Astrocyte (in vitro differentiated cells and primary cell): Measurements from ENCODE around the gene NHLH1. TPM values are rescaled to one million over a fixed set of nuclear protein-coding genes. Genes with fewer than 3 reads are reported as not detected.

ENCODE experiments used
- DNase-seq: peaks from one replicate; pipeline ENCODE4 v3.0.0-alpha.2; 2010; ENCODE audit warnings: low read depth
- FAIRE-seq: peaks from 2 replicates; lab custom pipeline; 2011; peaks lifted over from hg19 to GRCh38; lab: Jason Lieb, UNC
- H2AFZ ChIP-seq: 2 replicates; pipeline ENCODE4 v1.6.0; 2012; ENCODE audit warnings: low read depth, low read length, inconsistent platforms
- H3K27ac ChIP-seq: 2 replicates; pipeline ENCODE4 v1.5.1; 2011; ENCODE audit warnings: low read depth, low read length, inconsistent platforms
- H3K27me3 ChIP-seq: 2 replicates; pipeline ENCODE4 v1.6.0; 2011; ENCODE audit warnings: low read length, inconsistent platforms; ENCODE audit not compliant: insufficient read depth
- H3K36me3 ChIP-seq: 2 replicates; pipeline ENCODE4 v1.5.1; 2011; ENCODE audit warnings: low read length, inconsistent platforms; ENCODE audit not compliant: insufficient read depth
- H3K4me1 ChIP-seq: 2 replicates; pipeline ENCODE4 v1.5.1; 2011; ENCODE audit warnings: low read length, inconsistent platforms; ENCODE audit not compliant: insufficient read depth
- H3K4me2 ChIP-seq: 2 replicates; pipeline ENCODE4 v1.6.0; 2012; ENCODE audit warnings: low read length, inconsistent platforms
- H3K4me3 ChIP-seq: 2 replicates; pipeline ENCODE4 v1.5.1; 2011; ENCODE audit warnings: low read depth, mild to moderate bottlenecking, low read length, inconsistent platforms; ENCODE audit not compliant: insufficient read depth
- H3K79me2 ChIP-seq: 2 replicates; pipeline ENCODE4 v1.6.0; 2012; ENCODE audit warnings: mild to moderate bottlenecking, low read length, inconsistent platforms; ENCODE audit not compliant: insufficient read depth
- H3K9ac ChIP-seq: 2 replicates; pipeline ENCODE4 v1.6.0; 2012; ENCODE audit warnings: mild to moderate bottlenecking, low read length, inconsistent platforms
- H3K9me3 ChIP-seq: 2 replicates; pipeline ENCODE4 v1.5.1; 2012; ENCODE audit warnings: low read depth, mild to moderate bottlenecking, low read length, inconsistent platforms; ENCODE audit not compliant: insufficient read depth
- H4K20me1 ChIP-seq: 2 replicates; pipeline ENCODE4 v1.6.0; 2012; ENCODE audit warnings: low read length, inconsistent platforms; ENCODE audit not compliant: insufficient read depth
- H3K27ac Mint-ChIP-seq: one replicate; pipeline ENCODE4 v1.8.0; 2021; ENCODE audit warnings: mild to moderate bottlenecking, mixed read lengths; ENCODE audit not compliant: unreplicated experiment
- H3K27me3 Mint-ChIP-seq: one replicate; pipeline ENCODE4 v1.8.0; 2021; ENCODE audit warnings: low read depth, mixed read lengths; ENCODE audit not compliant: unreplicated experiment
- H3K36me3 Mint-ChIP-seq: one replicate; pipeline ENCODE4 v1.8.0; 2021; ENCODE audit warnings: low read depth, mixed read lengths; ENCODE audit not compliant: unreplicated experiment
- H3K4me1 Mint-ChIP-seq: one replicate; pipeline ENCODE4 v1.8.0; 2021; ENCODE audit warnings: low read depth, mixed read lengths; ENCODE audit not compliant: unreplicated experiment
- H3K4me3 Mint-ChIP-seq: one replicate; pipeline ENCODE4 v1.8.0; 2021; ENCODE audit warnings: mild to moderate bottlenecking, moderate library complexity, mixed read lengths; ENCODE audit not compliant: unreplicated experiment
- H3K9me3 Mint-ChIP-seq: one replicate; pipeline ENCODE4 v1.8.0; 2021; ENCODE audit warnings: mild to moderate bottlenecking, mixed read lengths; ENCODE audit not compliant: unreplicated experiment
- CTCF ChIP-seq: IDR thresholded peaks from 2 replicates; pipeline ENCODE4 v1.5.1; 2011; ENCODE audit warnings: low read depth, mild to moderate bottlenecking, inconsistent platforms, low read length, moderate library complexity; ENCODE audit not compliant: insufficient read depth
- EZH2 ChIP-seq: IDR thresholded peaks from 2 replicates; pipeline ENCODE4 v1.6.1; 2012; ENCODE audit warnings: mild to moderate bottlenecking, low read length, inconsistent platforms; ENCODE audit not compliant: insufficient read depth
- total RNA-seq: library from RNA; stranded (reverse); gene quantifications from 2 replicates; pipeline ENCODE4 v1.2.1, GENCODE V29; 2021

The NHLH1 gene
- total RNA-seq, 1 donor from 2014 or later = 0.70 TPM

- peaks cover 10% of the 10 kb centered on the region for H3K36me3 Mint-ChIP-seq
- DNase-seq = peak; percentile 92
- H3K4me1 Mint-ChIP-seq = peaks cover 27% of the 10 kb centered on the region
- TF ChIP-seq EZH2 = no peak
- TF ChIP-seq CTCF = no peak
- no peaks in the 10 kb centered on the region for H3K9me3 Mint-ChIP-seq
- Histone ChIP-seq H3K9me3 (no peaks in the 10 kb centered on the region), H2AFZ (peak within 1 kb of the TSS; percentile 90), H3K4me1 (peaks cover 17% of the 10 kb centered on the region), H3K79me2 (peaks cover 68% of the 10 kb centered on the region), H3K9ac (peak within 1 kb of the TSS; percentile 100), H3K27me3 (no peaks in the 10 kb centered on the region), H3K27ac (peak within 1 kb of the TSS; percentile 98), H4K20me1 (peaks cover 40% of the 10 kb centered on the region), H3K36me3 (peaks cover 29% of the 10 kb centered on the region), H3K4me2 (peak within 1 kb of the TSS; percentile 94), H3K4me3 (peak within 1 kb of the TSS; percentile 99)
- H3K4me3 Mint-ChIP-seq = peak within 1 kb of the TSS; percentile 100
- H3K27ac Mint-ChIP-seq = peak within 1 kb of the TSS; percentile 100
- H3K27me3 Mint-ChIP-seq = no peaks in the 10 kb centered on the region
- FAIRE-seq = peak; percentile 50
Measured at GRCh38 chr1:160342953-160343869, 23.7 kb upstream of the NHLH1 start, which contains the start of the genes COPA and NCSTN. Gene COPA (minus strand): TSS chr1:160343250. CDS start chr1:160343170, 80 bp downstream. Gene NCSTN (plus strand): TSS chr1:160343383. CDS start chr1:160343397, 14 bp downstream.

- no peak overlapping the region for H3K27ac ChIP-seq
- FAIRE-seq (no peak), DNase-seq (no peak)
- H2AFZ ChIP-seq = no peak overlapping the region
- peaks cover 57% of the 10 kb centered on the region for H3K79me2 ChIP-seq
- peak overlapping the region; percentile 100 for H3K9ac ChIP-seq
- H4K20me1 ChIP-seq = peaks cover 40% of the 10 kb centered on the region
- H3K36me3 Mint-ChIP-seq = peaks cover 10% of the 10 kb centered on the region
- peaks cover 24% of the 10 kb centered on the region for H3K4me1 Mint-ChIP-seq
- H3K9me3 ChIP-seq = no peaks in the 10 kb centered on the region
- peak overlapping the region; percentile 99 for H3K4me3 ChIP-seq
- H3K27me3 ChIP-seq = no peaks in the 10 kb centered on the region
- no peaks in the 10 kb centered on the region for H3K27me3 Mint-ChIP-seq
- H3K36me3 ChIP-seq = peaks cover 22% of the 10 kb centered on the region
- TF ChIP-seq CTCF (no peak), EZH2 (no peak)
- H3K27ac Mint-ChIP-seq = peak overlapping the region; percentile 100
- peaks cover 15% of the 10 kb centered on the region for H3K4me1 ChIP-seq
- peak overlapping the region; percentile 94 for H3K4me2 ChIP-seq
- H3K4me3 Mint-ChIP-seq = peak overlapping the region; percentile 100
- H3K9me3 Mint-ChIP-seq = no peaks in the 10 kb centered on the region
Measured at GRCh38 chr1:160344241-160344640, 22.6 kb upstream of the NHLH1 start.
